Measurements from ENCODE around the gene SPDYC.

The SPDYC gene

GRCh38 chr11:65170058-65170534 lies at the start of gene SPDYC:
SPDYC (plus strand) TSS chr11:65170233; CDS start chr11:65171358, 1,125 bp downstream.
- no peak for DNase-seq

GRCh38 chr11:65120831-65121230 lies 49.2 kb upstream of the SPDYC start:
- DNase-seq, result no peak

GRCh38 chr11:65121447-65121864 lies 48.6 kb upstream of the SPDYC start:
- no peak for DNase-seq

GRCh38 chr11:65121865-65122696 lies 48.0 kb upstream of the SPDYC start, which contains the start of the genes FAU and MRPL49:
FAU (minus strand) TSS chr11:65122134; CDS start chr11:65121813, 321 bp downstream.
MRPL49 (plus strand) TSS chr11:65122321; CDS start chr11:65122347, 26 bp downstream.
- peak; percentile 89 to 98 (median 94) for DNase-seq

- no peak for DNase-seq
These were observed 45.4 kb upstream of the SPDYC start for GRCh38 chr11:65124480-65125196.

GRCh38 chr11:65125197-65126056 lies 44.6 kb upstream of the SPDYC start:
- no peak for DNase-seq

- DNase-seq, result no peak
These were observed 43.3 kb upstream of the SPDYC start for GRCh38 chr11:65126624-65127274.

- no peak for DNase-seq
These were observed 42.4 kb upstream of the SPDYC start for GRCh38 chr11:65127473-65128181.

- DNase-seq, result no peak
These were observed 41.6 kb upstream of the SPDYC start for GRCh38 chr11:65128182-65129145.

GRCh38 chr11:65129649-65130441 lies 40.2 kb upstream of the SPDYC start:
- DNase-seq, result no peak

GRCh38 chr11:65130631-65131416 lies 39.2 kb upstream of the SPDYC start:
- DNase-seq, result no peak

- no peak for DNase-seq
These were observed 38.6 kb upstream of the SPDYC start for GRCh38 chr11:65131417-65131776.

- DNase-seq, result no peak
These were observed 38.2 kb upstream of the SPDYC start for GRCh38 chr11:65131895-65132237.

GRCh38 chr11:65132238-65132987 lies 37.6 kb upstream of the SPDYC start:
- DNase-seq, result no peak

GRCh38 chr11:65132988-65133700 lies 36.9 kb upstream of the SPDYC start:
- DNase-seq, result peak in 1 of 4 experiments; percentile 13

- DNase-seq, result no peak
These were observed 36.3 kb upstream of the SPDYC start for GRCh38 chr11:65133724-65134123.

- DNase-seq, result peak; percentile 83 to 93 (median 86)
These were observed 35.6 kb upstream of the SPDYC start, which contains the start of gene SYVN1 for GRCh38 chr11:65134240-65134951. SYVN1 (minus strand) TSS chr11:65134519; CDS start chr11:65133601, 918 bp downstream.

Measured in activated naive CD4-positive, alpha-beta T cell (primary cell).